Adrenal gland (tissue), 12 donors: ENCODE data around the gene BGLAP. TPM values are rescaled to one million over a fixed set of nuclear protein-coding genes. Genes with fewer than 3 reads are reported as not detected.

ENCODE experiments used
- DNase-seq, 7 donors: peaks; one replicate each; pipeline ENCODE4 v3.0.0-alpha.2; 2019 to 2020
- H3K27ac ChIP-seq, 5 donors: fragments of 200-600 bp; sonication (generic) in 4 of 5; 1 replicate in 3 of 5; 2 replicates in 2 of 5; pipeline versions ENCODE4 v1.5.1 to v1.8.0; 2016 to 2020; ENCODE audit warnings: mild to moderate bottlenecking in 1 of 5
- H3K27me3 ChIP-seq: fragments of 200-600 bp; 2 replicates; pipeline ENCODE4 v1.8.0; 2021
- H3K36me3 ChIP-seq, 2 donors: fragments of 200-600 bp; replicated peaks in 1 of 2; 1 replicate in 1 of 2; 2 replicates in 1 of 2; pipeline versions ENCODE4 v1.5.1 to v1.8.0; 2018 to 2022
- H3K4me1 ChIP-seq, 2 donors: fragments of 200-600 bp; replicated peaks in 1 of 2; 1 replicate in 1 of 2; 2 replicates in 1 of 2; pipeline versions ENCODE4 v1.5.1 to v1.8.0; 2018 to 2021
- H3K4me3 ChIP-seq, 4 donors: fragments of 200-600 bp; sonication (generic) in 3 of 4; one replicate each; pipeline ENCODE4 v1.5.1; 2016 to 2018
- H3K9me3 ChIP-seq, 3 donors: fragments of 200-600 bp; sonication (generic) in 1 of 3; replicated peaks in 1 of 3; 1 replicate in 2 of 3; 2 replicates in 1 of 3; pipeline versions ENCODE4 v1.5.1 to v1.8.0; 2016 to 2021
- POLR2A ChIP-seq, 2 donors: fragments of 450-650 bp; IDR thresholded peaks; one replicate each; pipeline ENCODE4 v1.6.1; 2017; ENCODE audit warnings: antibody characterized with exemption in 2 of 2, mild to moderate bottlenecking in 2 of 2, moderate library complexity in 1 of 2
- WGBS, 4 donors: extraction: QIAGEN DNeasy Blood & Tissue Kit in 2 of 4; methylation state at CpG; one replicate each; pipeline versions ENCODE4 v1.1.5 to v1.1.7; 2013 to 2017; 5-methylcytosine and 5-hydroxymethylcytosine counted together
- intact Hi-C, 2 donors: fragments of 100-400 bp; cut with DNase I; formaldehyde crosslinking; loops; one replicate each; pipeline versions ENCODE4 v1.14.1 to v1.15.0; 2022 to 2023
- polyA plus RNA-seq, 3 donors: library from polyadenylated mRNA; stranded (reverse); fragments of 200-250 nt in 2 of 3; fragments of 350-450 nt in 1 of 3; fragmentation: Illumina TruSeq in 1 of 3; extraction: RNeasy Lipid Tissue Mini Kit (QIAGEN cat#74804) in 1 of 3; gene quantifications; one replicate each; pipeline ENCODE4 v1.2.3, GENCODE V29; 2013 to 2014
- total RNA-seq, 9 donors: library from RNA; depleted of rRNA in 4 of 9; stranded (reverse); fragments of >200 nt in 4 of 9; fragments of 120-200 nt in 1 of 9; fragmentation: NEBNext Ultra II Directional in 1 of 9; extraction: Animal tissue kit (Norgen Biotek cat#: 25700) in 1 of 9; gene quantifications; one replicate each; pipeline versions ENCODE4 v1.1.0 to v1.2.4, GENCODE V29; 2013 to 2023
- TF ChIP-seq, protein P1 (sequence below), 6 experiments: fragments of 450-650 bp in 4 of 6; fragments of 200-600 bp in 2 of 6; sonication (generic) in 1 of 6; IDR thresholded peaks; 1 replicate in 5 of 6; 2 replicates in 1 of 6; pipeline versions ENCODE4 v1.5.1 to v1.8.0; 2016 to 2021; ENCODE audit warnings: antibody characterized with exemption in 6 of 6, mild to moderate bottlenecking in 2 of 6, moderate library complexity in 1 of 6
- donor health status: healthy with polysubstance abuse.
- donor health status: Bipolar disorder and iron deficiency.
- donor health status: DM: yes; HTN: yes; CAD: no.
- donor health status: DM: no; HTN: no; CAD: no.
- donor health status: DM: no; HTN: no; CAD: no.
- donor health status: DM: yes; HTN: yes; CAD: no.

BGLAP gene
- total and polyA plus RNA-seq, 12 donors = 0.39 to 8.2 (median 1.2) TPM; not detected in 3

DNA sequence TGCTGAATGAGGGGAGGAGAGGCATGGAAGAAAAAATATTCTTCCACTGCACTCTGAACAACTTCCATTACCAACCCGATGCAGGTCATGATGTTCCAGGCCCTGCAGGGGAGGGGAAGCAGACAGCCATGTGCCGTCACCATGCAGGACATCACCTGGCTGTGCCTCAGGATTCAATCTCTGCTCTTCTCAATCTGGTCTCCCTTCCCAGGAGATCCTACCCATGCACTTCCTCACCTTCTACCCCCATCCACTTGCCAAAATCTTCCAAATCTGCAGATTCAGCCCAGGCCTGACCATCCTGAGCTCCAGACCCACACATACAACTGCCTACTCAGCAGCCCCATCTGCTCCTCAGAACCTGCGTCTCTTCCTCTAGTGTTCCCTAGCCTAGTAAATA lies 11.7 kb downstream of the BGLAP start:
- no peak overlapping the region for H3K4me3 ChIP-seq
- H3K27ac ChIP-seq = no peak overlapping the region
- H3K4me1 ChIP-seq = no peaks in the 10 kb centered on the region
- no peaks in the 10 kb centered on the region for H3K9me3 ChIP-seq
- no peak for DNase-seq
- WGBS, 4 donors = 76 to 94% (median 90%) methylated on average over 3 of the region's 3 CpGs
- peaks cover 0 to 93% of the 10 kb centered on the region in 2 donors for H3K36me3 ChIP-seq
- no peaks in the 10 kb centered on the region for H3K27me3 ChIP-seq
- TF ChIP-seq, protein P1, sequence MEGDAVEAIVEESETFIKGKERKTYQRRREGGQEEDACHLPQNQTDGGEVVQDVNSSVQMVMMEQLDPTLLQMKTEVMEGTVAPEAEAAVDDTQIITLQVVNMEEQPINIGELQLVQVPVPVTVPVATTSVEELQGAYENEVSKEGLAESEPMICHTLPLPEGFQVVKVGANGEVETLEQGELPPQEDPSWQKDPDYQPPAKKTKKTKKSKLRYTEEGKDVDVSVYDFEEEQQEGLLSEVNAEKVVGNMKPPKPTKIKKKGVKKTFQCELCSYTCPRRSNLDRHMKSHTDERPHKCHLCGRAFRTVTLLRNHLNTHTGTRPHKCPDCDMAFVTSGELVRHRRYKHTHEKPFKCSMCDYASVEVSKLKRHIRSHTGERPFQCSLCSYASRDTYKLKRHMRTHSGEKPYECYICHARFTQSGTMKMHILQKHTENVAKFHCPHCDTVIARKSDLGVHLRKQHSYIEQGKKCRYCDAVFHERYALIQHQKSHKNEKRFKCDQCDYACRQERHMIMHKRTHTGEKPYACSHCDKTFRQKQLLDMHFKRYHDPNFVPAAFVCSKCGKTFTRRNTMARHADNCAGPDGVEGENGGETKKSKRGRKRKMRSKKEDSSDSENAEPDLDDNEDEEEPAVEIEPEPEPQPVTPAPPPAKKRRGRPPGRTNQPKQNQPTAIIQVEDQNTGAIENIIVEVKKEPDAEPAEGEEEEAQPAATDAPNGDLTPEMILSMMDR (IDR thresholded peaks at IDR 0.05) = no peak
- TF ChIP-seq POLR2A (IDR thresholded peaks at IDR 0.05) = no peak
- intact Hi-C loops = no loop called here

DNA sequence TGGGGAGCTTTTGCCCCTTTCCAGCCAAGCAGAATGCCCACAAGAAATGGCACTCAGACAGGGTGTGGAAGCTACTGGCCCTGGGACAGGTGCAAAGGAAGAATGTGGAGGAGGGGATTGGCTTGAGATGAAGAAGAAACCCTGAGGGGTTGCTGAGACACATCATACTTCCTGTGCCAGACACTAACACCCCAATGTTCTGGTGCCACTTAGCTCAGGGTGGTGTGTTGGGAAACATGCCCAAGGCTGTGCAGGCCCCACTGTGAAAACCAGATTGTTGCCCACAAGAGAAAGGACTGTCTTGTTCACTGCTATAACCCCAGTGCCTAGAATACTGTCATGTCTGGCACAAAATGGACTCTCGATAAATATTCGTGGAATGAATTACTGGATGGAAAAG lies 15.7 kb downstream of the BGLAP start:
- DNase-seq = no peak
- Histone ChIP-seq H3K4me3 (no peak overlapping the region), H3K4me1 (peaks cover 3 to 4% of the 10 kb centered on the region in 2 donors), H3K27ac (no peak overlapping the region), H3K36me3 (peaks cover 0 to 97% of the 10 kb centered on the region in 2 donors), H3K9me3 (no peaks in the 10 kb centered on the region), H3K27me3 (no peaks in the 10 kb centered on the region)
- 63 to 92% (median 81%) methylated on average over 2 of the region's 2 CpGs for WGBS, 4 donors
- TF ChIP-seq, protein P1 (IDR thresholded peaks at IDR 0.05) = no peak
- no peak for TF ChIP-seq POLR2A (IDR thresholded peaks at IDR 0.05)
- intact Hi-C loops = no loop called here

DNA sequence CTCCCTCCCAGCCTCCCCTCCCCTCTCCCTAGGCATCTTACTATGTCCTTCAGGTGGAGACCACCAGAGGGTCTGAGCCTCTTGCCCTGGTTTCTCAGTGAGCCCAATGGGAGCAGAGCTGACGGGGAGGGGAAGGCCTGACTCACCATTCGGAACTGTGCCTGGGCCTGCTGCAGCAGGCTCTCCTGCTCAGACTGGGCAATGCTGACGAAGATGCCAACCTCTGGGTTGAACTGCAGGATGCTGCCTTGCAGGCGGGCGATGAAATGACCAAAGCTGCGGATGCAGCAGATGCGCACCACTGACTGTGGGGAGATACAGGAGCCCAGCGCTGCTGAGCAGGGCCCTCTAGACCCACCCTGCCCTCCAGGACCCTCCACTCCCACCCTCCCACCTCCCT lies 16.9 kb downstream of the BGLAP start:
- Histone ChIP-seq H3K4me1 (peaks cover 4 to 12% of the 10 kb centered on the region in 2 donors), H3K4me3 (no peak overlapping the region), H3K36me3 (peaks cover 0 to 97% of the 10 kb centered on the region in 2 donors), H3K27me3 (no peaks in the 10 kb centered on the region), H3K9me3 (no peaks in the 10 kb centered on the region), H3K27ac (no peak overlapping the region)
- no peak for DNase-seq
- TF ChIP-seq, protein P1 (IDR thresholded peaks at IDR 0.05) = no peak
- no peak for TF ChIP-seq POLR2A (IDR thresholded peaks at IDR 0.05)
- intact Hi-C loops = no loop called here
- WGBS, 4 donors = 57 to 93% (median 93%) methylated on average over 1 to 8 of the region's 8 CpGs; no CpG with 5 or more reads in 1 of the 4 donors

DNA sequence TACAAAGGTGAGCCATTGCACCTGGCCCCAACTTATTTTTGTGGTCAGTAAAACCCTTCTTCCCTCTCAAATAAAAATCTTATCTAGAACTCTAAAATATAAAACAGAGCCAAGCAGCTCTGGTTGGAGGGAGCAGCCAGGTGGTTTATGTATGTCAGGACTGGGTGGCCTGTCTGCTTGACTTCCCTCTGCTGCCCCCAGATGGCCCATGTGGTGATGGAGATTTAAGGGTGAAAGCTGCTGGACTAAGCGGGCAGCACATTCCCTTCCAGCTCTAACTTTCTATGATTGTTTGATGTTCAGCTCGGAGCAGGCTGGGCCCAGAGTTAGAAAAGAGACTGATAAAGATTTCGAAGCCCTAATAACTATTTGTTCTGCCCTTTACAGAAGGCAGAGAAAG lies 17.8 kb downstream of the BGLAP start:
- DNase-seq = peak in 1 of 7 donors; percentile 76
- Histone ChIP-seq H3K36me3 (peaks cover 0 to 95% of the 10 kb centered on the region in 2 donors), H3K4me3 (no peak overlapping the region), H3K9me3 (no peaks in the 10 kb centered on the region), H3K27ac (peak overlapping the region in 1 of 5 donors; percentile 12), H3K4me1 (peaks cover 4 to 12% of the 10 kb centered on the region in 2 donors), H3K27me3 (no peaks in the 10 kb centered on the region)
- no peak for TF ChIP-seq POLR2A (IDR thresholded peaks at IDR 0.05)
- TF ChIP-seq, protein P1 (IDR thresholded peaks at IDR 0.05) = peak in 1 of 6 experiments; percentile 13
- WGBS, 4 donors = 73 to 89% (median 76%) methylated on average over 3 of the region's 3 CpGs
- intact Hi-C loops = no loop called here
